K562 (cell line): ENCODE data around the gene PPFIA3. TPM values are rescaled to one million over a fixed set of nuclear protein-coding genes. Genes with fewer than 3 reads are reported as not detected.
A peak's percentile ranks its signal among the peaks of the same experiment; 100 is the strongest.

Experiments
- CREM ChIP-seq: IDR thresholded peaks from 2 replicates; pipeline ENCODE4 v1.6.1; 2014; ENCODE audit warnings: antibody characterized with exemption, low read depth
- ERF ChIP-seq: fragments of 450-650 bp; formaldehyde crosslinking; IDR thresholded peaks from 2 replicates; pipeline ENCODE4 v1.4.0; 2020; ENCODE audit warnings: mild to moderate bottlenecking, mixed read lengths
- HLTF ChIP-seq: fragments of 450-650 bp; IDR thresholded peaks from 2 replicates; pipeline ENCODE4 v1.6.1; 2016
- HMGN3 ChIP-seq: IDR thresholded peaks from 2 replicates; pipeline ENCODE4 v1.6.1; 2011; ENCODE audit warnings: borderline replicate concordance, low read depth, mild to moderate bottlenecking, mixed read lengths, low read length; ENCODE audit not compliant: insufficient read length; ENCODE audit errors: extremely low read depth
- HSF4 ChIP-seq: fragments of 250-450 bp; sonication (Bioruptor Pico); IDR thresholded peaks from 2 replicates; pipeline ENCODE4 v2.1.2; 2022; ENCODE audit warnings: mild to moderate bottlenecking, moderate library complexity, borderline replicate concordance
- JUND ChIP-seq, 2 experiments: IDR thresholded peaks; 2 replicates in 1 of 2; 3 replicates in 1 of 2; pipeline ENCODE4 v1.6.1; 2011; ENCODE audit warnings: borderline replicate concordance in 2 of 2, low read depth in 2 of 2, low read length in 2 of 2, improper control_type of control experiment in 1 of 2, missing biosample characterization in 1 of 2, missing genetic modification characterization in 1 of 2, missing genetic modification reagents in 1 of 2
- KHSRP ChIP-seq: fragments of 450-650 bp; IDR thresholded peaks from 2 replicates; pipeline ENCODE4 v1.6.1; 2017
- KLF1 ChIP-seq: fragments of 450-650 bp; IDR thresholded peaks from 2 replicates; pipeline ENCODE4 v1.6.1; 2016; ENCODE audit warnings: missing genetic modification characterization, missing compliant biosample characterization
- MTA3 ChIP-seq: fragments of 450-650 bp; formaldehyde crosslinking; IDR thresholded peaks from 2 replicates; pipeline ENCODE4 v1.6.1; 2017; ENCODE audit warnings: mild to moderate bottlenecking, borderline replicate concordance
- NCOA1 ChIP-seq: fragments of 450-650 bp; IDR thresholded peaks from 2 replicates; pipeline ENCODE4 v1.6.1; 2016; ENCODE audit warnings: low read depth
- NCOA2 ChIP-seq, 2 experiments: fragments of 450-650 bp; IDR thresholded peaks; 2 replicates each; pipeline ENCODE4 v1.6.1; 2018; ENCODE audit warnings: mild to moderate bottlenecking in 2 of 2, moderate library complexity in 1 of 2; ENCODE audit not compliant: partially characterized antibody in 2 of 2
- PPARD ChIP-seq: fragments of 250-450 bp; sonication (Bioruptor Pico); IDR thresholded peaks from 2 replicates; pipeline ENCODE4 v1.8.0; 2022; ENCODE audit warnings: inconsistent platforms, mild to moderate bottlenecking, moderate library complexity
- RBBP5 ChIP-seq: fragments of 200-600 bp; sonication (generic); IDR thresholded peaks from 2 replicates; pipeline ENCODE4 v1.6.1; 2012; ENCODE audit warnings: borderline replicate concordance, mild to moderate bottlenecking, low read length, control low read depth, inconsistent platforms; ENCODE audit not compliant: insufficient read depth, poor library complexity, severe bottlenecking
- RHOXF2B ChIP-seq: fragments of 250-450 bp; sonication (Bioruptor Pico); conservative IDR thresholded peaks from 2 replicates; pipeline ENCODE4 v1.5.1; 2021
- SP2 ChIP-seq: IDR thresholded peaks from 2 replicates; pipeline ENCODE4 v1.6.1; 2011; ENCODE audit warnings: mild to moderate bottlenecking, low read depth, low read length, moderate library complexity; ENCODE audit not compliant: poor library complexity, severe bottlenecking; ENCODE audit errors: extremely low read depth
- ZFP1 ChIP-seq: fragments of 450-650 bp; formaldehyde crosslinking; IDR thresholded peaks from 2 replicates; pipeline ENCODE4 v1.4.0; 2020; ENCODE audit warnings: mild to moderate bottlenecking, mixed read lengths
- ZNF184 ChIP-seq: sonication (generic); formaldehyde crosslinking; IDR thresholded peaks from 2 replicates; pipeline ENCODE4 v1.5.0; 2020; ENCODE audit warnings: missing genetic modification reagents
- ZNF589 ChIP-seq: fragments of 200-800 bp; sonication (Bioruptor generic); IDR thresholded peaks from 2 replicates; pipeline ENCODE4 v1.6.1; 2016; ENCODE audit warnings: low read depth, missing genetic modification characterization, missing compliant biosample characterization
- polyA plus RNA-seq, 8 experiments: library from polyadenylated mRNA; depleted of rRNA in 4 of 8; stranded (reverse) in 5 of 8; unstranded in 3 of 8; fragments of >200 nt; fragmentation: Nextera tagmentation in 2 of 8; fragmentation: Illumina TruSeq in 1 of 8; extraction: Ambion mirVana in 2 of 8; extraction: Trizol in 1 of 8; gene quantifications; 2 replicates each; pipeline versions ENCODE4 v1.2.1 to v1.2.3, GENCODE V29; 2011 to 2014; ENCODE audit warnings: inconsistent platforms in 1 of 8, missing spikeins in 1 of 8
- total RNA-seq, 7 experiments: library from RNA; depleted of rRNA in 6 of 7; stranded (reverse); fragments of >200 nt in 6 of 7; fragmentation: Illumina TruSeq in 2 of 7; extraction: Trizol in 2 of 7; gene quantifications; 2 replicates each; pipeline versions ENCODE4 v1.2.1 to v1.2.3, GENCODE V29; 2011 to 2021; ENCODE audit warnings: low replicate concordance in 1 of 7
- TF ChIP-seq, protein P1 (sequence below): IDR thresholded peaks from 3 replicates; pipeline ENCODE4 v1.6.1; 2011; ENCODE audit warnings: borderline replicate concordance, mild to moderate bottlenecking, moderate library complexity; ENCODE audit not compliant: insufficient read length; ENCODE audit errors: extremely low read depth
- TF ChIP-seq, protein P2 (sequence below): fragments of 250-450 bp; sonication (Bioruptor Pico); IDR thresholded peaks from 2 replicates; pipeline ENCODE4 v1.8.0; 2022; ENCODE audit warnings: moderate library complexity, mild to moderate bottlenecking, inconsistent platforms

The PPFIA3 gene
- total and polyA plus RNA-seq, 9 of the 15 experiments (the other 6 are each of a cell fraction or from before 2014, with no cell fraction given): 0.10 to 53.0 (median 17.6) TPM

DNA sequence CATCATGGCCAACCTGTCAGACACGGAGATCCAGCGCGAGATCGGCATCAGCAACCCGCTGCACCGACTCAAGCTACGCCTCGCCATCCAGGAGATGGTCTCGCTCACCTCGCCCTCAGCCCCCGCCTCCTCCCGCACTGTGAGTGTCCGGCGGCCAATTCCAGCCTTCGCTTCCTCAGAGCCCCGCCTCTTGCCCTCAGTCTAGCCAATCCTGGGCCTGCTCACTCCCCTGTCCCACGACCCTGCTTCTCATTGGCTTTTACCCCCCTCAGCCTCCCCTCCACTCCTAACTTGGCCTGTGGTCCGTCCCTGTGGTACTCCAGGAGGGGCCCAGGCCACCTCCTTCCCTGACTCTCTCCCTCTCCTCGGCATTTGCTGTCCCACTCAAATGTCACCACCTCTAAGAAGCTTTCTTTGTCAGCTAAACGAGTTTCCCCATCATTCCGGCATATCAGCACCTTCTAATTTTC is 23.6 kb downstream of the PPFIA3 start (continued):
- TF ChIP-seq, protein P1, sequence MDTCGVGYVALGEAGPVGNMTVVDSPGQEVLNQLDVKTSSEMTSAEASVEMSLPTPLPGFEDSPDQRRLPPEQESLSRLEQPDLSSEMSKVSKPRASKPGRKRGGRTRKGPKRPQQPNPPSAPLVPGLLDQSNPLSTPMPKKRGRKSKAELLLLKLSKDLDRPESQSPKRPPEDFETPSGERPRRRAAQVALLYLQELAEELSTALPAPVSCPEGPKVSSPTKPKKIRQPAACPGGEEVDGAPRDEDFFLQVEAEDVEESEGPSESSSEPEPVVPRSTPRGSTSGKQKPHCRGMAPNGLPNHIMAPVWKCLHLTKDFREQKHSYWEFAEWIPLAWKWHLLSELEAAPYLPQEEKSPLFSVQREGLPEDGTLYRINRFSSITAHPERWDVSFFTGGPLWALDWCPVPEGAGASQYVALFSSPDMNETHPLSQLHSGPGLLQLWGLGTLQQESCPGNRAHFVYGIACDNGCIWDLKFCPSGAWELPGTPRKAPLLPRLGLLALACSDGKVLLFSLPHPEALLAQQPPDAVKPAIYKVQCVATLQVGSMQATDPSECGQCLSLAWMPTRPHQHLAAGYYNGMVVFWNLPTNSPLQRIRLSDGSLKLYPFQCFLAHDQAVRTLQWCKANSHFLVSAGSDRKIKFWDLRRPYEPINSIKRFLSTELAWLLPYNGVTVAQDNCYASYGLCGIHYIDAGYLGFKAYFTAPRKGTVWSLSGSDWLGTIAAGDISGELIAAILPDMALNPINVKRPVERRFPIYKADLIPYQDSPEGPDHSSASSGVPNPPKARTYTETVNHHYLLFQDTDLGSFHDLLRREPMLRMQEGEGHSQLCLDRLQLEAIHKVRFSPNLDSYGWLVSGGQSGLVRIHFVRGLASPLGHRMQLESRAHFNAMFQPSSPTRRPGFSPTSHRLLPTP: no peak
- TF ChIP-seq HMGN3: peak; percentile 56
- TF ChIP-seq RBBP5: peak; percentile 23
- peak; percentile 46; the same call in 1 of the 2 replicates for TF ChIP-seq CREM
- no peak for TF ChIP-seq PPARD (CRISPR knock-in tag)
- no peak for TF ChIP-seq HLTF
- no peak for TF ChIP-seq KHSRP
- peak; percentile 56 for TF ChIP-seq SP2
- no peak for TF ChIP-seq ERF (CRISPR knock-in tag)
- peak; percentile 41; the same call in 1 of the 2 replicates for TF ChIP-seq MTA3
- TF ChIP-seq NCOA2 (IDR thresholded peaks at IDR 0.05; ENCODE audit: partially characterized antibody in 2 of 2): no peak
- TF ChIP-seq HSF4 (CRISPR knock-in tag): no peak
- TF ChIP-seq ZFP1 (CRISPR knock-in tag): no peak
- TF ChIP-seq RHOXF2B: no peak
- TF ChIP-seq ZNF589 (CRISPR knock-in tag): no peak
- no peak for TF ChIP-seq ZNF184 (CRISPR knock-in tag)
- TF ChIP-seq JUND (IDR thresholded peaks at IDR 0.05; ENCODE audit: borderline replicate concordance, low read depth, low read length): peak; percentile 14; the same call in 1 of the 2 replicates
- no peak for TF ChIP-seq JUND (tag; IDR thresholded peaks at IDR 0.05; ENCODE audit: borderline replicate concordance, low read depth, low read length)
- no peak for TF ChIP-seq KLF1 (tag)
- no peak for TF ChIP-seq NCOA1
- TF ChIP-seq, protein P2, sequence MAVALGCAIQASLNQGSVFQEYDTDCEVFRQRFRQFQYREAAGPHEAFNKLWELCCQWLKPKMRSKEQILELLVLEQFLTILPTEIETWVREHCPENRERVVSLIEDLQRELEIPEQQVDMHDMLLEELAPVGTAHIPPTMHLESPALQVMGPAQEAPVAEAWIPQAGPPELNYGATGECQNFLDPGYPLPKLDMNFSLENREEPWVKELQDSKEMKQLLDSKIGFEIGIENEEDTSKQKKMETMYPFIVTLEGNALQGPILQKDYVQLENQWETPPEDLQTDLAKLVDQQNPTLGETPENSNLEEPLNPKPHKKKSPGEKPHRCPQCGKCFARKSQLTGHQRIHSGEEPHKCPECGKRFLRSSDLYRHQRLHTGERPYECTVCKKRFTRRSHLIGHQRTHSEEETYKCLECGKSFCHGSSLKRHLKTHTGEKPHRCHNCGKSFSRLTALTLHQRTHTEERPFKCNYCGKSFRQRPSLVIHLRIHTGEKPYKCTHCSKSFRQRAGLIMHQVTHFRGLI: no peak
